HG03196 (cell line): ENCODE results near the gene MAPK11.

Source experiments
- ATAC-seq: cut with Tn5 transposase; IDR thresholded peaks from one replicate; pipeline ENCODE4 v1.9.1; 2021; ENCODE audit not compliant: unreplicated experiment

MAPK11 gene

DNA sequence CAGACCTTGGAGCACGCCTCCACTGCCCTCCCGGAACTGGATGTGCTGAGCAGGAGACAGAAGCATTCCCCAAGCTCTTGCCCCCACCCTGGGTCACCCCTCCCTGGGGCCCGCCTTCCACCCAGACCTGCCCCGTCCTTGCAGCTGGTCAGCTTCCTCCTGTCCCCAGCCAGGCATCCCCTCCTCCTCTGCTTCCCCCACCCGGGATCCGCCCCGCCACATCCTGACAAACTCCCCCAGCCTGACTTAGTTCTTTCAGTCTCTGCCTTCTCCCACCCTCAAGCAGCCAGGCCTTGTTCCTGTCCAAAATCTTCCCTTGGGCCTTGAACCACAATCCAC is 38.4 kb upstream of the MAPK11 start:
- no peak for ATAC-seq

- no peak for ATAC-seq
Observed at GRCh38 chr22:50307890-50308596, 37.9 kb upstream of the MAPK11 start.

DNA sequence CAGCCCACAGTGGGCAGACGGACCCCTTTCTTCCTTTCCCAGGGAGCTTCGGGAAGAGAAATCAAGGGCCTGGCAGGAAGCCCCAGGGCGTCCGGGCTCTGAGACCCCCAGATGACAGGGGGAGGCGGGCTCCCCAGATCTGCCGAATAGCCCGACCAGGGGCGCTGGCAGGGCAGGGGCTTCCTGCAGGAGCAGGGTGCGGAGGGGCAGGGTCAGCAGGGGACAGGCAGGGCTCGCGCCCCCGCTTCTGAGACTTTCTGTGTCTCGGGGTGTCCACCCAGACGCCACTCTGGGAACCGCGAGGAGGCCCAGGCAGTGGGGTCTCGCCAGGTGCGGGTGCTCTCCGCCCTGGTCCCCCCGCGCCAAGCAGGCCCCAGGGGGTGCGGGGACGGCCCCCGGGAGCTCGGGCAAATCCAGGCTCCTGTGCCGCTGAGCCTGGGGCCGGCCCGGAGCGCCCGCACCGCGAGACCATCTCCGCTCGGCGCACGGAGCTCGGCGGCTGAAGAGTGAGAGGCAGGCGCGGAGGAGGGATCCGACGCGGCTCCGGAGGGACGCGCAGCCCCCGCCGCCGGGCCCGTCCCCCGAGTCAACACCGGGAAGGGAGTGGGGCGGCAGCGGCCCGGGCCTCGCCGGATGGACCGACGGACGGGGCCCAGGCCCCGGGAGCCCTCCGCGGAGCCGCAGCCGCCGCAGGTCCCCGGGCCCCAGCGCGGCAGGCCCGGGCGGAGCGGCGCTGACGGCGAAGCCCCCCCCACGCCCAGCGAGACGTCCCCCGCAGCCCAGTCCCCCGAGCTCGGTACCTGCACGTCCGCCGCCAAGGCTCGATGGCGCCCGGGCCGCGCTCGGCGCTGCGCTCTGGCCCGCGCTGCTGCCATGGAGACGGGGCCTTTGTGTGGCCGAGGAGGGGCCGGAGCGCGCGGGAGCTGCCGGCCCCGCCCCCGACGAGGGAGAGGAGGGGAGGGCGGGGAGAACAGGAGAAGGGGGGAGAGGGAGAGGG is 36.9 kb upstream of the MAPK11 start, which contains the start of gene PLXNB2:
Gene PLXNB2, minus strand, starts transcription at position 894 of the 997 bp plus-strand sequence. CDS start 17,062 bp downstream, outside the sequence.
- no peak for ATAC-seq

- ATAC-seq = peak; percentile 35
Observed at GRCh38 chr22:50305923-50306566, 35.9 kb upstream of the MAPK11 start.

DNA sequence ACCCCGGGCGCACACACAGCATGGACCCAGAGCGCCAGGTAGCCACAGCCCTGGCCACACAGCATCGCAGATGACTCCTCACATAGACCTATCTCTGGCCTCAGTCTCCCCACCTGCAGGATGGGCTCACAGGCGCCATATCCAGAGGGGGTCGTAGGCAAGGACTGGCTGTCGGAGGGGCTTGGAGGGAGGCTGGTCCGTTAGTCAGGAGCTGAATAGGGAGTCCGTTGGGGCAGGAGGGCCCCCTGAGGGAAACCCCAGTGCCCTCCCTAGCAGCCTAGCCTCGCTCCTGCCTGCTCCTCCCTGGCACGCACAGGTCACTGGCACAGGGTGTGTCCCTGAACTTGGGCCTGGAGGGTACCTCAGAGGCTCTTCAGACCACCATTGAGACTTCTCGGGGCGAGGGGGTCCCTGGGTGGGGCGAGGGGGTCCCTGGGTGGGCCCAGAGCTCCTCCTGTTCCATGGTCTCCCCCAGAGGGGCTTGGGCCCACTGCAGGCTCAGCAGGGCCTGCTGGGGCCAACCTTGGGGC is 35.3 kb upstream of the MAPK11 start:
- ATAC-seq = no peak

GRCh38 chr22:50304528-50305392 is 34.6 kb upstream of the MAPK11 start:
- ATAC-seq = no peak

- no peak for ATAC-seq
Observed at GRCh38 chr22:50303848-50304527, 33.8 kb upstream of the MAPK11 start.

- no peak for ATAC-seq
Observed at GRCh38 chr22:50303515-50303847, 33.3 kb upstream of the MAPK11 start.

DNA sequence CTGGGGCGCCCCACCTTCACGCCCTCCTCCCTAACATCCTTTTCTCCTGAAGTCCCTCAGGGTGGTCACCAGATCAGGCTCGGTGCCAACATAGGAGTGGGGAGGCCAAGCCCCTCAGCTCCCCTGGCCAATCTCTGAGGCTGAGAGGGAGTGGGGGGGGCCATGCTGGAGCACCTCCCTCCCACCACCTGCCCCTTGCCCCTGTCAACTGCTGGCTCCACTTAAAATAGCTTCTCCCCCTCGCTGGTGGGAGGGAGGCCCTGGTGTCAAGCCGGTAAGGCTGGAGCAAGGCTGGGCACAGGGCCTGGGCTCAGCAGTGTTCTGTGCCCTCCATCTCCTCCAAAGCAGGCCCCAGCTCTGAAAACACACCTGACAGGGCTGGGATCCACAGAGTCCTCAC is 32.4 kb upstream of the MAPK11 start:
- ATAC-seq = no peak

- ATAC-seq = no peak
Observed at GRCh38 chr22:50302041-50302541, 31.9 kb upstream of the MAPK11 start.

- ATAC-seq = no peak
Observed at GRCh38 chr22:50301581-50301991, 31.4 kb upstream of the MAPK11 start.

GRCh38 chr22:50300620-50301257 is 30.6 kb upstream of the MAPK11 start:
- ATAC-seq = no peak

- ATAC-seq = no peak
Observed at GRCh38 chr22:50299785-50300619, 29.8 kb upstream of the MAPK11 start.

GRCh38 chr22:50298937-50299784 is 29.0 kb upstream of the MAPK11 start:
- no peak for ATAC-seq

DNA sequence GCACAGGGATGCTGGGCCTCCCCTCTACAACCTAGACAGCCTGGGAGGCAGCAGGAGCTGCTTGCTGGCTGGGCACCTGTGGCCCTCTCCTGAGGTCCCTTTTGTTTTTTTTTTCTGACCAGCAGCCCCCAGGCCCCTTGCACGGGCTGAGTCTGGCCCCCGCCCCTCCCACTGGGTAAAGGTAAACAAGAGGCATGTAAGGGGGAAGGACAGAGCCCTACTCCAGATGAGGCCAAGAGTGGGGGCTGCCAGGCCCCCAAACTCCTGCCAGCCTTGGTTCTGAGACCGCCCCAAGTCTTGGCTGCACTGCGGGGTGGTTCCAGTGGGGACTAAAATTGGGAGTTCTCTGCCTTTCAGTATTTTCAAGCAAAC is 28.1 kb upstream of the MAPK11 start:
- ATAC-seq = no peak

GRCh38 chr22:50297510-50298265 is 27.5 kb upstream of the MAPK11 start:
- no peak for ATAC-seq
